SK-N-SH treated with all-trans-retinoic acid at 6 μM for 48 hours (cell line): ENCODE data around the gene EML2.
A peak's percentile ranks its signal among the peaks of the same experiment; 100 is the strongest.

ENCODE experiments used
- ATAC-seq: fragments of 200-7000 bp; cut with Tn5 transposase; 3 replicates; pipeline ENCODE4 v1.9.1; 2020; ENCODE audit warnings: mild to moderate bottlenecking, moderate library complexity
- ARNTL ChIP-seq: fragments of 450-650 bp; formaldehyde crosslinking; IDR thresholded peaks from 2 replicates; pipeline ENCODE4 v1.5.0; 2020; ENCODE audit warnings: low read depth, mild to moderate bottlenecking, moderate library complexity, borderline replicate concordance
- BACH2 ChIP-seq: fragments of 250-450 bp; sonication (Bioruptor Pico); IDR thresholded peaks from 2 replicates; pipeline ENCODE4 v1.9.0; 2021; ENCODE audit warnings: mild to moderate bottlenecking, borderline replicate concordance
- CSDC2 ChIP-seq: fragments of 250-450 bp; sonication (Bioruptor Pico); IDR thresholded peaks from 2 replicates; pipeline ENCODE4 v1.5.0; 2020; ENCODE audit warnings: mild to moderate bottlenecking, moderate library complexity
- ESRRG ChIP-seq: fragments of 250-450 bp; sonication (Bioruptor Pico); IDR thresholded peaks from 2 replicates; pipeline ENCODE4 v1.6.1; 2021; ENCODE audit warnings: mild to moderate bottlenecking
- GLIS3 ChIP-seq: fragments of 250-450 bp; sonication (Bioruptor Pico); IDR thresholded peaks from 2 replicates; pipeline ENCODE4 v1.5.0; 2020; ENCODE audit warnings: mild to moderate bottlenecking, moderate library complexity
- ISL1 ChIP-seq: fragments of 250-450 bp; sonication (Bioruptor Pico); IDR thresholded peaks from 2 replicates; pipeline ENCODE4 v2.1.2; 2022; ENCODE audit warnings: mild to moderate bottlenecking, moderate library complexity
- OSR1 ChIP-seq: fragments of 250-450 bp; sonication (Bioruptor Pico); IDR thresholded peaks from 2 replicates; pipeline ENCODE4 v1.8.0; 2022; ENCODE audit warnings: moderate library complexity, mild to moderate bottlenecking, inconsistent platforms
- POU6F1 ChIP-seq: fragments of 250-450 bp; sonication (Bioruptor Pico); IDR thresholded peaks from 2 replicates; pipeline ENCODE4 v1.8.0; 2021; ENCODE audit warnings: low read depth, mild to moderate bottlenecking, moderate library complexity, borderline replicate concordance
- PPARA ChIP-seq: fragments of 250-450 bp; sonication (Bioruptor Pico); IDR thresholded peaks from 2 replicates; pipeline ENCODE4 v1.5.0; 2020; ENCODE audit warnings: mild to moderate bottlenecking, borderline replicate concordance
- RARB ChIP-seq: fragments of 250-450 bp; sonication (Bioruptor Pico); IDR thresholded peaks from 2 replicates; pipeline ENCODE4 v1.8.0; 2021; ENCODE audit warnings: mild to moderate bottlenecking, moderate library complexity
- TCF4 ChIP-seq: fragments of 250-450 bp; sonication (Bioruptor Pico); IDR thresholded peaks from 2 replicates; pipeline ENCODE4 v1.8.0; 2021; ENCODE audit warnings: mild to moderate bottlenecking, moderate library complexity, borderline replicate concordance
- TOX ChIP-seq: fragments of 250-450 bp; sonication (Bioruptor Pico); IDR thresholded peaks from 2 replicates; pipeline ENCODE4 v1.8.0; 2021; ENCODE audit warnings: mild to moderate bottlenecking, moderate library complexity, borderline replicate concordance
- ZFP3 ChIP-seq: fragments of 250-450 bp; sonication (Bioruptor Pico); IDR thresholded peaks from 2 replicates; pipeline ENCODE4 v1.5.0; 2020; ENCODE audit warnings: mild to moderate bottlenecking, moderate library complexity
- ZFP30 ChIP-seq: fragments of 450-650 bp; formaldehyde crosslinking; IDR thresholded peaks from 2 replicates; pipeline ENCODE4 v1.5.0; 2022; ENCODE audit warnings: mild to moderate bottlenecking, moderate library complexity
- ZNF565 ChIP-seq: fragments of 450-650 bp; formaldehyde crosslinking; conservative IDR thresholded peaks from 2 replicates; pipeline ENCODE4 v1.5.0; 2020; ENCODE audit warnings: low read depth, mild to moderate bottlenecking, moderate library complexity
- ZNF70 ChIP-seq: fragments of 450-650 bp; formaldehyde crosslinking; IDR thresholded peaks from 2 replicates; pipeline ENCODE4 v1.5.0; 2020; ENCODE audit warnings: mild to moderate bottlenecking, moderate library complexity
- ZNF8 ChIP-seq: fragments of 450-650 bp; formaldehyde crosslinking; IDR thresholded peaks from 2 replicates; pipeline ENCODE4 v1.5.0; 2020; ENCODE audit warnings: mild to moderate bottlenecking, moderate library complexity
- TF ChIP-seq, protein P1 (sequence below): fragments of 250-450 bp; sonication (Bioruptor Pico); IDR thresholded peaks from 2 replicates; pipeline ENCODE4 v1.5.0; 2020; ENCODE audit warnings: mild to moderate bottlenecking, moderate library complexity
- TF ChIP-seq, protein P2 (sequence below): fragments of 250-450 bp; sonication (Bioruptor Pico); IDR thresholded peaks from 2 replicates; pipeline ENCODE4 v1.8.0; 2020; ENCODE audit warnings: mild to moderate bottlenecking, moderate library complexity, borderline replicate concordance
- TF ChIP-seq, protein P3 (sequence below): fragments of 250-450 bp; sonication (Bioruptor Pico); IDR thresholded peaks from 2 replicates; pipeline ENCODE4 v1.5.1; 2021; ENCODE audit warnings: mild to moderate bottlenecking, moderate library complexity
- TF ChIP-seq, protein P4 (sequence below): fragments of 250-450 bp; sonication (Bioruptor Pico); IDR thresholded peaks from 2 replicates; pipeline ENCODE4 v1.5.1; 2020; ENCODE audit warnings: low read depth, mild to moderate bottlenecking, moderate library complexity

EML2 gene

GRCh38 chr19:45636902-45637301, 2.3 kb downstream of the EML2 start (continued):
- no peak for TF ChIP-seq ZNF8 (CRISPR knock-in tag)
- TF ChIP-seq, protein P1, sequence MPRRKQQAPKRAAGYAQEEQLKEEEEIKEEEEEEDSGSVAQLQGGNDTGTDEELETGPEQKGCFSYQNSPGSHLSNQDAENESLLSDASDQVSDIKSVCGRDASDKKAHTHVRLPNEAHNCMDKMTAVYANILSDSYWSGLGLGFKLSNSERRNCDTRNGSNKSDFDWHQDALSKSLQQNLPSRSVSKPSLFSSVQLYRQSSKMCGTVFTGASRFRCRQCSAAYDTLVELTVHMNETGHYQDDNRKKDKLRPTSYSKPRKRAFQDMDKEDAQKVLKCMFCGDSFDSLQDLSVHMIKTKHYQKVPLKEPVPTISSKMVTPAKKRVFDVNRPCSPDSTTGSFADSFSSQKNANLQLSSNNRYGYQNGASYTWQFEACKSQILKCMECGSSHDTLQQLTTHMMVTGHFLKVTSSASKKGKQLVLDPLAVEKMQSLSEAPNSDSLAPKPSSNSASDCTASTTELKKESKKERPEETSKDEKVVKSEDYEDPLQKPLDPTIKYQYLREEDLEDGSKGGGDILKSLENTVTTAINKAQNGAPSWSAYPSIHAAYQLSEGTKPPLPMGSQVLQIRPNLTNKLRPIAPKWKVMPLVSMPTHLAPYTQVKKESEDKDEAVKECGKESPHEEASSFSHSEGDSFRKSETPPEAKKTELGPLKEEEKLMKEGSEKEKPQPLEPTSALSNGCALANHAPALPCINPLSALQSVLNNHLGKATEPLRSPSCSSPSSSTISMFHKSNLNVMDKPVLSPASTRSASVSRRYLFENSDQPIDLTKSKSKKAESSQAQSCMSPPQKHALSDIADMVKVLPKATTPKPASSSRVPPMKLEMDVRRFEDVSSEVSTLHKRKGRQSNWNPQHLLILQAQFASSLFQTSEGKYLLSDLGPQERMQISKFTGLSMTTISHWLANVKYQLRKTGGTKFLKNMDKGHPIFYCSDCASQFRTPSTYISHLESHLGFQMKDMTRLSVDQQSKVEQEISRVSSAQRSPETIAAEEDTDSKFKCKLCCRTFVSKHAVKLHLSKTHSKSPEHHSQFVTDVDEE (CRISPR knock-in tag): no peak
- TF ChIP-seq CSDC2 (CRISPR knock-in tag): no peak
- TF ChIP-seq POU6F1 (CRISPR knock-in tag): no peak
- TF ChIP-seq ESRRG (CRISPR knock-in tag): no peak

- TF ChIP-seq ZFP3 (CRISPR knock-in tag): no peak
- ATAC-seq: no peak
Observed at GRCh38 chr19:45636275-45636674, 2.9 kb downstream of the EML2 start.

DNA sequence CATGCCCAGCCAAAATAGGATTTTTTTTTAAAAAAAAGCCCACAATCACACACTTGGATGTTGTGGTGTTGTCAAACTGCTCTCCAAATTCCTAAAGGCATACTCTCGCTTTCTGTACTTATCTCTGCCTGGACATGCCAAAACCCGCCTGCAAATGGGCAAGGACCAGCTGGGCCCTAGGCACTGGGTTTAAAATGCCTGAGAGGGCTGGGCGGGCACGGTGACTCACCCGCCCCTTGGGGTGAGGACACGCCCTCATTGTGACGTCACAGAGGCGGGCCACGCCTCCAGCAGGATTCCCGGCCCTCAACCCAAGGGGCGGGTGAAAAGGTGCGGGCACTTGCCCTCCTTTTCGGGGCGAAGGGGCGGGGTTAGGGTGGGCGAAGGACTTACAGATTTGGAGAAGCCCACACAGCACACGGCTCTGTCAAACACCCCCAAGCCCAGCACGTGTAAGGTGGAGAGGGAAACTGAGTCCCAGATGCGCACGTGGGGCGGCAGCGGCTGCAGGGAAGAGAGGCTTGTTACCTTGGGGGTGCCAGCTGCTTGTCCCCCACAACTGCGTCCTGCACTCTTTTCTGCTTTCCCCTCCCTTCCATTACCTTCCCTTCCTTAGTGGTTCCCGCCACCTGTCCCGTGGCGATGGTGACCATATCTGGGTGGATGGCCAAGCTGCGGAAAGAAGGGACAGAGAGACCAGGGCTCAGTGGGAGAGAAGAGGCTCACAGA, 6.6 kb downstream of the EML2 start:
- TF ChIP-seq TOX (CRISPR knock-in tag): no peak
- TF ChIP-seq CSDC2 (CRISPR knock-in tag): no peak
- no peak for TF ChIP-seq ZNF70 (CRISPR knock-in tag)
- TF ChIP-seq, protein P2, sequence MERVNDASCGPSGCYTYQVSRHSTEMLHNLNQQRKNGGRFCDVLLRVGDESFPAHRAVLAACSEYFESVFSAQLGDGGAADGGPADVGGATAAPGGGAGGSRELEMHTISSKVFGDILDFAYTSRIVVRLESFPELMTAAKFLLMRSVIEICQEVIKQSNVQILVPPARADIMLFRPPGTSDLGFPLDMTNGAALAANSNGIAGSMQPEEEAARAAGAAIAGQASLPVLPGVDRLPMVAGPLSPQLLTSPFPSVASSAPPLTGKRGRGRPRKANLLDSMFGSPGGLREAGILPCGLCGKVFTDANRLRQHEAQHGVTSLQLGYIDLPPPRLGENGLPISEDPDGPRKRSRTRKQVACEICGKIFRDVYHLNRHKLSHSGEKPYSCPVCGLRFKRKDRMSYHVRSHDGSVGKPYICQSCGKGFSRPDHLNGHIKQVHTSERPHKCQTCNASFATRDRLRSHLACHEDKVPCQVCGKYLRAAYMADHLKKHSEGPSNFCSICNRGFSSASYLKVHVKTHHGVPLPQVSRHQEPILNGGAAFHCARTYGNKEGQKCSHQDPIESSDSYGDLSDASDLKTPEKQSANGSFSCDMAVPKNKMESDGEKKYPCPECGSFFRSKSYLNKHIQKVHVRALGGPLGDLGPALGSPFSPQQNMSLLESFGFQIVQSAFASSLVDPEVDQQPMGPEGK: no peak
- no peak for TF ChIP-seq RARB (CRISPR knock-in tag)
- no peak for TF ChIP-seq ZNF565 (CRISPR knock-in tag)
- no peak for TF ChIP-seq OSR1 (CRISPR knock-in tag)
- TF ChIP-seq GLIS3 (CRISPR knock-in tag): no peak
- TF ChIP-seq ZFP3 (CRISPR knock-in tag): no peak
- TF ChIP-seq BACH2 (CRISPR knock-in tag): no peak
- no peak for TF ChIP-seq ARNTL
- TF ChIP-seq TCF4 (CRISPR knock-in tag): no peak
- TF ChIP-seq POU6F1 (CRISPR knock-in tag): no peak
- TF ChIP-seq, protein P3, sequence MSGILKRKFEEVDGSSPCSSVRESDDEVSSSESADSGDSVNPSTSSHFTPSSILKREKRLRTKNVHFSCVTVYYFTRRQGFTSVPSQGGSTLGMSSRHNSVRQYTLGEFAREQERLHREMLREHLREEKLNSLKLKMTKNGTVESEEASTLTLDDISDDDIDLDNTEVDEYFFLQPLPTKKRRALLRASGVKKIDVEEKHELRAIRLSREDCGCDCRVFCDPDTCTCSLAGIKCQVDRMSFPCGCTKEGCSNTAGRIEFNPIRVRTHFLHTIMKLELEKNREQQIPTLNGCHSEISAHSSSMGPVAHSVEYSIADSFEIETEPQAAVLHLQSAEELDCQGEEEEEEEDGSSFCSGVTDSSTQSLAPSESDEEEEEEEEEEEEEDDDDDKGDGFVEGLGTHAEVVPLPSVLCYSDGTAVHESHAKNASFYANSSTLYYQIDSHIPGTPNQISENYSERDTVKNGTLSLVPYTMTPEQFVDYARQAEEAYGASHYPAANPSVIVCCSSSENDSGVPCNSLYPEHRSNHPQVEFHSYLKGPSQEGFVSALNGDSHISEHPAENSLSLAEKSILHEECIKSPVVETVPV (CRISPR knock-in tag): no peak
- TF ChIP-seq, protein P4, sequence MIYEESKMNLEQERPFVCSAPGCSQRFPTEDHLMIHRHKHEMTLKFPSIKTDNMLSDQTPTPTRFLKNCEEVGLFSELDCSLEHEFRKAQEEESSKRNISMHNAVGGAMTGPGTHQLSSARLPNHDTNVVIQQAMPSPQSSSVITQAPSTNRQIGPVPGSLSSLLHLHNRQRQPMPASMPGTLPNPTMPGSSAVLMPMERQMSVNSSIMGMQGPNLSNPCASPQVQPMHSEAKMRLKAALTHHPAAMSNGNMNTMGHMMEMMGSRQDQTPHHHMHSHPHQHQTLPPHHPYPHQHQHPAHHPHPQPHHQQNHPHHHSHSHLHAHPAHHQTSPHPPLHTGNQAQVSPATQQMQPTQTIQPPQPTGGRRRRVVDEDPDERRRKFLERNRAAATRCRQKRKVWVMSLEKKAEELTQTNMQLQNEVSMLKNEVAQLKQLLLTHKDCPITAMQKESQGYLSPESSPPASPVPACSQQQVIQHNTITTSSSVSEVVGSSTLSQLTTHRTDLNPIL (CRISPR knock-in tag): no peak
- no peak for TF ChIP-seq ZFP30 (CRISPR knock-in tag)
- no peak for TF ChIP-seq PPARA (CRISPR knock-in tag)
- no peak for TF ChIP-seq ZNF8 (CRISPR knock-in tag)
- TF ChIP-seq ESRRG (CRISPR knock-in tag): no peak
- no peak for TF ChIP-seq ISL1 (CRISPR knock-in tag)
- peak; percentile 93 for ATAC-seq
